ENCODE measurements around the gene UBTD2. TPM values are rescaled to one million over a fixed set of nuclear protein-coding genes. Genes with fewer than 3 reads are reported as not detected.
A peak's percentile ranks its signal among the peaks of the same experiment; 100 is the strongest.

The UBTD2 gene
- total RNA-seq, 2 experiments from 2014 or later, result 2.3 to 2.6 TPM

DNA sequence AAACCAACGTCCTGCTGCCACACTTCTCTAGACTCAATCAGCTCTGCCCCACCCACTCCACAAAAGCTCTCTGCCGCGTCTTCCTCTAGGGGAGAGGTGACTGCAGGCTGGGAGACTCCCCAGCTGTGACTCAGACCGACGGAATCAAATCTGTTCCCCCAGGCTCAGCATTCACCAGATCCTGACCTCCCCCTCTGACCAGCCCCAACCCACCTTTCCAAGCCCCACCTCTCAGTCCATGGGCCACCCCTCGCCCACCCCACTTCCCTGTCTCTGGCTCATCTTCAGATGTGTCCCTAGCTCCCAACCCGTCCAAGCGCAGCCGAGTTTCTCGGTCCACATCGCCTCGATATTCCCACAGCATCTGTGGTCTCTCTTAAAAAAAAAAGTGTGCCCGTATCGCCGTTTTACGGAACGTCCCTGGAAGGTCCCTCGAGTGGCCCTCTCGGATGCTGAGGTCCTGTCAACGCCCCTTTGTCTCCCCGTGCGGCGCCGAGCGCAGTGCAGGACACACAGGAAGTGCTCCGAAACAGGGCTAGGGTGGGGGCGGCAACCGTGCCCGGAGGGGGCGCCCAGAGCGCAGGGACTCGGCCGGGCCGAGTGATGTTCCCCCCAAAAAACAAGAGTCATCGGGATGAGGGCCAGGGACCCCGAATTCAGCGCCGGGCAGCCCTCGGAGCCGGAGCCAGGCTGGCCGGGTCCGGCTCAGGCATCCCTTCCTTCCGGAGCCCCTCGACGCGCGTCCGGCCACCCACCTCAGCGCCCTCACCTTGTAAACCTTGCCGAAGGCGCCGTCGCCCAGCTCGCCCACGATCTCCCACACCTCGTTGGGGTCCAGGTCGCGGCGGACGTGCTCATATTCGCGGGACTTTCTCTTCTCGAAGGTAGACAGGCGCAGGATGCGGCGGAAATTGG, 96.2 kb downstream of the UBTD2 start:
- intact Hi-C loops (cut with micrococcal nuclease), result loop anchor here (1.0 to 5.0 kb wide), 19 partner anchors 8 to 801 kb away; partner anchors contain the start of genes FBXW11, FGF18, NPM1 and UBTD2
- Mint-ChIP-seq H3K4me1 (ENCODE audit: low read depth) (peaks cover 41% of the 10 kb centered on the region), H3K27me3 (ENCODE audit: low read depth) (no peaks in the 10 kb centered on the region), H3K27ac (peak overlapping the region; percentile 92), H3K4me3 (peak overlapping the region; percentile 91), H3K36me3 (ENCODE audit: low read depth) (peaks cover 8% of the 10 kb centered on the region), H3K9me3 (no peaks in the 10 kb centered on the region)
- DNase-seq, result peak; percentile 90
- CTCF ChIA-PET, result interaction anchor here (0.7 to 9.1 kb wide), 21 partner anchors 9 to 277 kb away, joined by 3 to 159 read pairs (median 5); partner anchors contain the start of genes FBXW11 and UBTD2

DNA sequence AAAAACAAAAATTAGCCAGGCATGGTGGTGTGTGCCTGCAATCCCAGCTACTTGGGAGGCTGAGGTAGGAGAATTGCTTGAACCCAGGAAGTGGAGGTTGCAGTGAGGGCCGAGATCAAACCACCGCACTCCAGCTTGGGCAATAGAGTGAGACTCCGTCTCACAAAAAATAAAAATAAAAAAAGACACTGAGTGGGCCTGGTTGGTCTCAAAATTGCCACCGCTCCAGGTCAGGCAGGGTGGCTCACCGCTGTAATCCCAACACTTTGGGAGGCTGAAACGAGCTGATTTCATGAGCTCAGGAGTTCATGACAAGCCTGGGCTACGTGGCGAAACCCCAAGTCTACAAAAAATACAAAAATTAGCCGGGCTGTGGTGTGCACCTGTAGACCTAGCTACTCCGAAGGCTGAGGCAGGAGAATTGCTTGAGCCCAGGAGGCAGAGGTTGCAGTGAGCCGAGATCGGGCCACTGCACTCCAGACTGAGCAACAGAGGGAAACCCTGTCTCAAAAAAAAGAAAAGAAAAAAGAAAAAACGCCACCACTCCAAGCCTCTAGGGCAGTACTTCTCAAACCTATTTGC, 97.4 kb downstream of the UBTD2 start:
- peaks cover 51% of the 10 kb centered on the region for H3K4me1 Mint-ChIP-seq (ENCODE audit: low read depth)

DNA sequence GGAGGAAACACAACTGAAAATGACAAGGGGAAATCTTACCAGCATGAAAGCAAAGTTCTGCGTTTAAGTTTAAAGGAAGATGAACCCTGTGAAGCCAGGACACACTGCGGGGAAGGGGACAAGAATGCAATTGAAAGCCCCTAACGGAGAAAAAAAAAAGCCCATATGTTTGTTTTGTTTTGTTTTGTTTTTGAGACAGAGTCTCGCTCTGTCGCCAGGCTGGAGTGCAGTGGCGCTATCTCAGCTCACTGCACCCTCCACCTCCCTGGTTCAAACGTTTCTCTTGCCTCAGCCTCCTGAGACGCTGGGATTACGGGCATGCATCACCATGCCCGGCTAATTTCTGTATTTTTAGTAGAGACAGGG, 98.5 kb downstream of the UBTD2 start:
- intact Hi-C loops (cut with micrococcal nuclease), result loop anchor here (5.0 kb wide), 2 partner anchors 177 to 582 kb away; no protein-coding TSS in a partner anchor
- Mint-ChIP-seq H3K27ac (peak overlapping the region; percentile 92), H3K4me3 (peak overlapping the region; percentile 91), H3K9me3 (no peaks in the 10 kb centered on the region), H3K36me3 (ENCODE audit: low read depth) (peaks cover 12% of the 10 kb centered on the region), H3K4me1 (ENCODE audit: low read depth) (peaks cover 62% of the 10 kb centered on the region), H3K27me3 (ENCODE audit: low read depth) (no peaks in the 10 kb centered on the region)
- CTCF ChIA-PET, result interaction anchor here (0.6 to 9.1 kb wide), 7 partner anchors 11 to 332 kb away, joined by 3 to 159 read pairs (median 4); no protein-coding TSS in a partner anchor
- peak; percentile 41 for DNase-seq

More for the DNA sequence above, 97.4 kb downstream of the UBTD2 start:
- H3K36me3 Mint-ChIP-seq (ENCODE audit: low read depth), result peaks cover 8% of the 10 kb centered on the region
- H3K27ac Mint-ChIP-seq, result peak overlapping the region; percentile 92
- intact Hi-C loops (cut with micrococcal nuclease), result loop anchor here (2.0 to 5.0 kb wide), 3 partner anchors 176 to 799 kb away; partner anchors contain the start of gene NPM1
- H3K9me3 Mint-ChIP-seq, result no peaks in the 10 kb centered on the region
- no peaks in the 10 kb centered on the region for H3K27me3 Mint-ChIP-seq (ENCODE audit: low read depth)
- peak overlapping the region; percentile 91 for H3K4me3 Mint-ChIP-seq
- CTCF ChIA-PET, result interaction anchor here (0.6 to 9.1 kb wide), 14 partner anchors 8 to 276 kb away, joined by 3 to 159 read pairs (median 4); partner anchors contain the start of gene FBXW11
- DNase-seq, result no peak

DNA sequence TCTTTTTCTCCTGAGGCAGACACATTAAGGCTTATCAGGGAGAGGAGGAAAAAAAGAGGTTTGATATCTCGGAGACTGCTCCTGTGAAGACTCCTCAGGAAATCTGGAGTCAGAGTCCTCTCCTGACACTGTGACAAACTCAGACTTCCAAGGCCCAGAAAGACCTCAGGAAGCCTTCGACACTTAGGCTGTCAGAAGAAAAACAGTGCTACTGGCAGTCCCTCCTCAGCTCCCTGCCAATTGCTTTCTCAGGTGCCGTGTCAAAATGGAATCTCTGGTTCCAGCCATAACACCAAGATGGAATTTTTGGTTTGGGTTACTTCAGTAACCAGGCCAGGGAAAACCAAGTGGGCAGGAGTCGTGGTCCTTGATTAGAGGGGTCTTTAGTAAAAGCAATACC, 99.7 kb downstream of the UBTD2 start:
- CTCF ChIA-PET, result interaction anchor here (0.9 to 9.1 kb wide), 6 partner anchors 10 to 228 kb away, joined by 3 to 159 read pairs (median 4); no protein-coding TSS in a partner anchor
- H3K4me3 Mint-ChIP-seq, result peak overlapping the region; percentile 91
- DNase-seq, result no peak
- peak overlapping the region; percentile 92 for H3K27ac Mint-ChIP-seq
- intact Hi-C loops (cut with micrococcal nuclease), result no loop called here
- H3K36me3 Mint-ChIP-seq (ENCODE audit: low read depth), result peaks cover 12% of the 10 kb centered on the region
- no peaks in the 10 kb centered on the region for H3K27me3 Mint-ChIP-seq (ENCODE audit: low read depth)
- H3K4me1 Mint-ChIP-seq (ENCODE audit: low read depth), result peaks cover 74% of the 10 kb centered on the region
- no peaks in the 10 kb centered on the region for H3K9me3 Mint-ChIP-seq

DNA sequence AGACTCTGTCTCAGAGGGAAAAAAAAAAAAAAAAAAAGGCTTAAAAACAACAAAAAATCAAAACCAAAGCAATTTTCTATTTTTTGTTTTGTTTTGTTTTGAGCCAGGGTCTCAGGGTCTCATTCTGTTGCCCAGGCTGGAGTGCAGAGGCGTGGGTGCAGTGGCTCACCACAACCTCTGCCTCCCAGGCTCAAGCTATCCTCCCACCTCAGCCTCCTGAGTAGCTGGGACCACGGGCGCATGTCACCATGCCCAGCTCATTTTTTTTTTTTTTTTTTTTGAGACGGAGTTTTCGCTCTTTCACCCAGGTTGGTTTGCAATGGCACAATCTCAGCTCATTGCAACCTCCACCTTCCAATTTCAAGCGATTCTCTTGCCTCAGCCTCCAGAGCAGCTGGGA, 101.3 kb downstream of the UBTD2 start:
- H3K9me3 Mint-ChIP-seq, result no peaks in the 10 kb centered on the region
- H3K36me3 Mint-ChIP-seq (ENCODE audit: low read depth), result peaks cover 18% of the 10 kb centered on the region
- H3K4me3 Mint-ChIP-seq, result no peak overlapping the region
- H3K27me3 Mint-ChIP-seq (ENCODE audit: low read depth), result no peaks in the 10 kb centered on the region
- CTCF ChIA-PET, result interaction anchor here (0.6 to 9.1 kb wide), 6 partner anchors 9 to 115 kb away, joined by 3 to 159 read pairs (median 3); no protein-coding TSS in a partner anchor
- intact Hi-C loops (cut with micrococcal nuclease), result no loop called here
- peak overlapping the region; percentile 61 for H3K27ac Mint-ChIP-seq
- DNase-seq, result no peak
- peaks cover 90% of the 10 kb centered on the region for H3K4me1 Mint-ChIP-seq (ENCODE audit: low read depth)

DNA sequence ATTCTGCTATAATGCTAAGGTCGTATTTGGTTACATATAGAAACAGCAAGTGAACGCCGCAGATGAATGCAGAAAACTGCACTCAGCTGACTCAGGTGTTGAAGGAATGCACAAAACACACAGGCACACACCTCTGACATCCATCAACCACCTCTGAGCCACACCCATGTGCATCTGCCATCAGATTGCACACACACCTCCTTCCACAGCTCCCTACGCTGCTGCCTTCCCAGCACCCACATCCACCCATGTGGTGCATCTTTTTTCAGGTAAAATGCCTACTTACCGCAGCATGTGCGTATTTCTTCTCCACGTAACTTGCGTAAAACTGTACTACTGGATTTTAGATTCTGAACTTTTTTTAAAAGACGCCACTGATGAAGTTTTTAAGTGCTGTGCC, 102.6 kb downstream of the UBTD2 start:
- Mint-ChIP-seq H3K27ac (peak overlapping the region; percentile 94), H3K4me3 (peak overlapping the region; percentile 64), H3K4me1 (ENCODE audit: low read depth) (peaks cover 97% of the 10 kb centered on the region), H3K36me3 (ENCODE audit: low read depth) (peaks cover 21% of the 10 kb centered on the region), H3K27me3 (ENCODE audit: low read depth) (no peaks in the 10 kb centered on the region), H3K9me3 (no peaks in the 10 kb centered on the region)
- intact Hi-C loops (cut with micrococcal nuclease), result no loop called here
- DNase-seq, result peak; percentile 56
- CTCF ChIA-PET, result interaction anchor here (0.6 to 0.7 kb wide), 2 partner anchors 30 to 106 kb away, joined by 3 read pairs; no protein-coding TSS in a partner anchor

DNA sequence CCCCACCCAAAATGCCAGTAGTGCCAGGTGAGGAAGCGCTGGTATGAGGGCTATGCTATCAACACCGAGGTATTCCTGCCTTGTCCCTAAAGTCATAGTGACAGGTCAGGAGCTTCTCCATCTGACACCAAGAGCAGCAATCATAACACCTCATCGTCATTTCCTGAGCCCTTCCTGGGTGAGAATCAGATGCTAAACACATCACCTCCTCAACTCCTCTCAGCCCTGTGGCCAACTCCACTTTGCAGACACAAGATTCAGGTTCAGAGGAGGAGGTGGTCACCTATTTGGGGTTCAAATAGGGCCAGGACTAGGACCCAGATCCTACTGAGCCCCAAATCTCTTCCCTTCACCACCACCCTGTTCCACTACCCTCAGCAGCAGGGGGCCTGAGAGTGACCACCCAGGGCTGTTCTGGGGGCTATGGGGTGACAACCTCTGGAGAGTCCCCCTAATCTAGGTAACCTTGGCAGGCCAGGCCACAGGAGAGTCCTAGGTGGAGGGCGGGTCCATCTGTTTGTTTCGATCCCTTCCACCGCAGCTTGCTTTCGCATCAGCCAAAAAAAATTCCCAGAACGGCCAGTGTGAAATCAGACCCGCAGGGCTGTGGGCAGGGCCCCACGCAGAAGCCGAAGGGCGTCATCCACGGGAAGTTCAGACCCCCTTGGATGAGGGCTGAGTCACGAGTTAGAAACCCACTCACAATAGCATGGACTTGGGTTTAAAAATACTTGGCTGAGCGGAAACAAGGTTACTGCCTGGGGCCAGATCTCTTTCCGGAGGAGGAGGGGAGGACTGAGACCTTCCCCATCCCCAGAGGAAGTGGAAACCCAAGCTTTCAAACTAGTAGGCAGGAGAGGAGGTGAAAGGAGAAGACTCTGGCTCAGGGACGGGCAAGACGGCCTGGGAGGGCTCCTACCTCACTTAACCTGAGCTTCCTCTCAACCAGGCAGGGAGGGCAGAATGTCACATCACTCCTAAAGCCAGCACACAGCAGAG, 104.3 kb downstream of the UBTD2 start:
- Mint-ChIP-seq H3K4me3 (peak overlapping the region; percentile 70), H3K9me3 (no peaks in the 10 kb centered on the region), H3K27me3 (ENCODE audit: low read depth) (no peaks in the 10 kb centered on the region), H3K36me3 (ENCODE audit: low read depth) (peaks cover 17% of the 10 kb centered on the region), H3K4me1 (ENCODE audit: low read depth) (peaks cover 92% of the 10 kb centered on the region), H3K27ac (peak overlapping the region; percentile 94)
- CTCF ChIA-PET, result interaction anchor here (0.6 to 3.4 kb wide), 7 partner anchors 8 to 69 kb away, joined by 3 to 15 read pairs (median 4); partner anchors contain the start of gene STK10
- intact Hi-C loops (cut with micrococcal nuclease), result loop anchor here (1.0 to 10.0 kb wide), 5 partner anchors 8 to 1884 kb away; partner anchors contain the start of gene LCP2
- peak; percentile 81 for DNase-seq

DNA sequence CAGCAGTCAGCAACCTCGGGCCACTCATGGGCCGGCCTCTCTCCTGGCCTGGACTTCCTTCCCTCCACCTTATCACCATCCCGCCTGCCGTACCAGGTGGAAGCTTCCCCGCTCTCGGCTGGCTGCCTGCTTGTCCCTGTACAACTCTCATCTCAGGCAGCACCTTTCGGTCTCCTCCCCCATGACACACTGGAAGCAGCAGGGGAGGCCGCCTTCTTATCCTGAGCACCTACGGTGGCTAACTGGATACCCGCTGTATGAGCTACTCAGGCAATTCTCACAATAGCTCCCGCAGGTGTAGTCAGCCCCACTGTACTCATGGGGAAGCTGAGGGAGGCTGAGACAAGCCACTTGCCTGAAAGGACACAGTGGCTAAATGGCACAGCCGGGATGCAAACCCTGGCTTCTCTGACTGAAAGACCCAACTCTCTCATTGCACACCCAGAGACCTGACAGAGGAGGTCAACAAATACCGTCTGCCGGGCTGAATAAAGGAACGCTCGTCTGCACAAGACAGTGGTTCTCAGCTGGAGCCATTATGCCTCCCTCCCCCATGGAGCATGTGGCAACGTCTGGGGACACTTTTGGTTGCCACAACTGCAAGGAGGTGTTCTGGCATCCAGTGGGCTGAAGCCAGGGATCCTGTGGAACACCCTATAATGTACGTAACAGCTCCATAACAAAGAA, 105.1 kb downstream of the UBTD2 start:
- intact Hi-C loops (cut with micrococcal nuclease), result loop anchor here (5.0 to 10.0 kb wide), 3 partner anchors 191 to 1884 kb away; partner anchors contain the start of gene LCP2
- H3K27me3 Mint-ChIP-seq (ENCODE audit: low read depth), result no peaks in the 10 kb centered on the region
- CTCF ChIA-PET, result interaction anchor here (0.6 to 3.4 kb wide), 6 partner anchors 8 to 68 kb away, joined by 3 to 15 read pairs (median 5); partner anchors contain the start of gene STK10
- H3K27ac Mint-ChIP-seq, result peak overlapping the region; percentile 94
- peak; percentile 62 for DNase-seq
- peaks cover 92% of the 10 kb centered on the region for H3K4me1 Mint-ChIP-seq (ENCODE audit: low read depth)
- H3K36me3 Mint-ChIP-seq (ENCODE audit: low read depth), result peaks cover 21% of the 10 kb centered on the region
- peak overlapping the region; percentile 70 for H3K4me3 Mint-ChIP-seq
- H3K9me3 Mint-ChIP-seq, result no peaks in the 10 kb centered on the region

DNA sequence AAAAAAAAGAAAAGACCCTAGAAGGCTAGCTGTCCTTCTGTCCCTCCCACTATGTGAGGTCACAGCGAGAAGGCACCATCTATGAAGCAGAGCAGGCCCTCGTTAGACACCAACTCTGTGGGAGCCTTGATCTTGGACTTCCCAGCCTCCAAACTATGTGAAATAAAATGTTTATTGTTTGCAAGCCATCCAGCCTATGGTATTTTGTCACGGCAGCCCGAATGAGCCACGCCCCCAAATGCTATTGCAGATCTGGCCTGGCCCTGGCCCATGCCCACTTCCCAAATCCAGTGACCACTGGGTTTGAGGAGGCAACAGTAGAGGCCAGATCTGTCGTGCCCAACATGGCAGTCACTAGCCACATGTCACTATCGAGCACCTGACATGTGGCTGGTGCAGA, 106.4 kb downstream of the UBTD2 start:
- Mint-ChIP-seq H3K36me3 (ENCODE audit: low read depth) (peaks cover 19% of the 10 kb centered on the region), H3K9me3 (no peaks in the 10 kb centered on the region), H3K4me3 (no peak overlapping the region), H3K27ac (peak overlapping the region; percentile 94), H3K4me1 (ENCODE audit: low read depth) (peaks cover 91% of the 10 kb centered on the region), H3K27me3 (ENCODE audit: low read depth) (no peaks in the 10 kb centered on the region)
- DNase-seq, result no peak
- CTCF ChIA-PET, result interaction anchor here (1.5 to 3.4 kb wide), 2 partner anchors 10 to 12 kb away, joined by 7 to 15 read pairs; partner anchors contain the start of gene STK10
- intact Hi-C loops (cut with micrococcal nuclease), result loop anchor here (5.0 to 10.0 kb wide), 3 partner anchors 190 to 1882 kb away; partner anchors contain the start of gene LCP2

DNA sequence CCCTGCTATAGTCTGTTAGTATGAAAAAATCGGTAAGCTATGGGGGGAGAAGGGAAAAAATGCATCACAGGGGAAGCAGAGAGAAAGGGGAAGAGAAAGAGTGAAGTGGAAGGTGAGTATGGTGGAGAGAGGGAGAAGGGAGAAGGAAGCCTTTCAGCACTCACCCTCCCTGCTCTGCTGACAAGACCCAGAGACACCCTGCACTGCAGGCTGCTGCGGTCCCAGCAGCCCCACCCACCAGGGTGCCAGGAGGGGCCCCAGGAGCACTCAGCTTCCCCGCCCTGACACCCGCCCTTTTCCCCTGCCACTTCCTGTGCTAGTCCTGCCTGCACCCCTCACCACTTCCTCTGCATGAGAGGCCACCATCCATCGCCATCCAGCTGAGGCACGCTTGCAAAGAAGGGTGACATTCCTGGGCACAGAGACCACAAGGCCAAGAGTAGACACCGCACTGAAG, 108.3 kb downstream of the UBTD2 start:
- peaks cover 15% of the 10 kb centered on the region for H3K36me3 Mint-ChIP-seq (ENCODE audit: low read depth)
- H3K27ac Mint-ChIP-seq, result peak overlapping the region; percentile 94
- intact Hi-C loops (cut with micrococcal nuclease), result loop anchor here (1.0 to 10.0 kb wide), 11 partner anchors 12 to 1880 kb away; partner anchors contain the start of genes CREBRF, FBXW11, LCP2 and NPM1
- H3K27me3 Mint-ChIP-seq (ENCODE audit: low read depth), result no peaks in the 10 kb centered on the region
- DNase-seq, result peak; percentile 97
- CTCF ChIA-PET, result interaction anchor here (0.8 to 4.9 kb wide), 11 partner anchors 8 to 108 kb away, joined by 3 to 54 read pairs (median 4); partner anchors contain the start of gene STK10
- H3K4me3 Mint-ChIP-seq, result peak overlapping the region; percentile 89
- no peaks in the 10 kb centered on the region for H3K9me3 Mint-ChIP-seq
- H3K4me1 Mint-ChIP-seq (ENCODE audit: low read depth), result peaks cover 90% of the 10 kb centered on the region

Data from activated naive CD4-positive, alpha-beta T cell treated with anti-CD3 and anti-CD28 coated beads for 36 hours (primary cell).